ENCODE data around the gene AXIN1.

The AXIN1 gene

DNA sequence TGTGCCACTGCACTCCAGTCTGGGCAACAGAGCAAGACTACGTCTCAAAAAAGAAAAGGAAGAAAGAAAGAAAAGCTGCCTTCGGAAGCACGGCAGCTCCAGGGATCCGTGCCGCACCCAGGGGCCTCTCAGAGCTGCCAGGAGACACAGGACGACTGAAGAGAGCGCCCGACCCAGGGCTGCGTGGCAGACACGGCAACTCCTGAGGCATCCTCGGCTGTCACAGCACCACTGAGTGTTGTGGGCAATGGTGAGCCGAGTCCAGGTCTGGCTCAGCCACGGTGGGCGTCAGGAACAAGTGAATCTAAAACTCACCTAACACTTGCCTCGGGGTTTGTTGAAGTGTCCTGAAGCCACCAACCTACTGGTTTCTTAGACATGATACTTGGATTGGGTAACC lies 40.8 kb downstream of the AXIN1 start:
- in situ Hi-C loops (cut with MboI; ENCODE audit: low sequenced_read_pairs, unreplicated experiment): no loop called here
- no peak for TF ChIP-seq CTCF (IDR thresholded peaks at IDR 0.05; ENCODE audit: borderline replicate concordance, control extremely low read depth, extremely low read depth, insufficient read depth, missing control alignments)
- no peak for DNase-seq (ENCODE audit: low spot score)

- TF ChIP-seq CTCF (IDR thresholded peaks at IDR 0.05; ENCODE audit: borderline replicate concordance, control extremely low read depth, extremely low read depth, insufficient read depth, missing control alignments): no peak
- DNase-seq (ENCODE audit: low spot score): peak; percentile 65
- in situ Hi-C loops (cut with MboI; ENCODE audit: low sequenced_read_pairs, unreplicated experiment): no loop called here
Measured at GRCh38 chr16:309476-309875, 43.0 kb downstream of the AXIN1 start.

- no peak for TF ChIP-seq CTCF (IDR thresholded peaks at IDR 0.05; ENCODE audit: borderline replicate concordance, control extremely low read depth, extremely low read depth, insufficient read depth, missing control alignments)
- DNase-seq (ENCODE audit: low spot score): no peak
- in situ Hi-C loops (cut with MboI; ENCODE audit: low sequenced_read_pairs, unreplicated experiment): no loop called here
Measured at GRCh38 chr16:307691-308312, 44.7 kb downstream of the AXIN1 start.

GRCh38 chr16:306911-307370 lies 45.6 kb downstream of the AXIN1 start:
- DNase-seq (ENCODE audit: low spot score): no peak
- in situ Hi-C loops (cut with MboI; ENCODE audit: low sequenced_read_pairs, unreplicated experiment): no loop called here

DNA sequence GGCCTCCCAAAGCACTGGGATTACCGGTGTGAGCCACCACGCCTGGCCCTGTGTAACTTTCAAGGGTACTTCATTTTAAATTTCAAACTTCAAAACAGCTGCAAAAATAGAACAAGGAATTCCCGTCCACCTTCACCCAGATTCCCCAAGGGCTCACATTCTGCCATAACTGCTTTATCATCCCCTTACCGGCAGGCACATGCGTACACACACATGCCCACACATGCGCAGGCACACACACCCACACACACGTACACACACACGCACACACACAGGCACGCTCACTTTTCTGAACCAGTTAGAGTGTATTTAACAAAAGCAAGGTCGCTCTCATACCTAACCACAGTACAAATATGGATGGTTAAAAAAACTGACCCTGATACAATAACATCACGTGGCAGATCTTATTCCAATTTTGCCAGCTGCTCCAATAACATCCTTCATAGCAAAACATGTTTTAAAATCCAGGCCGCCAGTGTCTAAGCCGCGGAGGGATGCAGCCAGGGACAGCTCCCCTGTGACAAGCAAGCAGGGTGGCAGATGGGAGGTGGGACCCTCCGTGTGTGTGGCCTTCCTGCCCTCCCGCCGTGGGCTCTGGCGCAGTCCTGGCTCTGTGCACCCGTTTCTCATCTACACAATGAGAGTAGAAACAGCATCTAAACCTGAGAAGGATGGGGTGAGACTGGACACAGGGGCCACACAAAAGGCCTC lies 46.5 kb downstream of the AXIN1 start:
- DNase-seq (ENCODE audit: low spot score): no peak
- in situ Hi-C loops (cut with MboI; ENCODE audit: low sequenced_read_pairs, unreplicated experiment): no loop called here
- TF ChIP-seq CTCF (IDR thresholded peaks at IDR 0.05; ENCODE audit: borderline replicate concordance, control extremely low read depth, extremely low read depth, insufficient read depth, missing control alignments): no peak

More at GRCh38 chr16:306911-307370, 45.6 kb downstream of the AXIN1 start:
- TF ChIP-seq CTCF (IDR thresholded peaks at IDR 0.05; ENCODE audit: borderline replicate concordance, control extremely low read depth, extremely low read depth, insufficient read depth, missing control alignments): no peak

- DNase-seq (ENCODE audit: low spot score): no peak
- in situ Hi-C loops (cut with MboI; ENCODE audit: low sequenced_read_pairs, unreplicated experiment): no loop called here
- no peak for TF ChIP-seq CTCF (IDR thresholded peaks at IDR 0.05; ENCODE audit: borderline replicate concordance, control extremely low read depth, extremely low read depth, insufficient read depth, missing control alignments)
Measured at GRCh38 chr16:303760-304505, 48.6 kb downstream of the AXIN1 start.

Data from GM13976 (cell line).